Fibroblast of skin of left biceps (primary cell): ENCODE measurements around the gene NOS2.
"Not testable (repeated sequence)": the region's sequence is repeated elsewhere in the genome, so short reads cannot be mapped to it uniquely, and the experiment has no call there.

Experiments used
- DNase-seq, 2 experiments: peaks; one replicate each; pipeline ENCODE4 v3.0.0-alpha.2; 2013; ENCODE audit warnings: low read depth in 2 of 2

Gene NOS2

DNA sequence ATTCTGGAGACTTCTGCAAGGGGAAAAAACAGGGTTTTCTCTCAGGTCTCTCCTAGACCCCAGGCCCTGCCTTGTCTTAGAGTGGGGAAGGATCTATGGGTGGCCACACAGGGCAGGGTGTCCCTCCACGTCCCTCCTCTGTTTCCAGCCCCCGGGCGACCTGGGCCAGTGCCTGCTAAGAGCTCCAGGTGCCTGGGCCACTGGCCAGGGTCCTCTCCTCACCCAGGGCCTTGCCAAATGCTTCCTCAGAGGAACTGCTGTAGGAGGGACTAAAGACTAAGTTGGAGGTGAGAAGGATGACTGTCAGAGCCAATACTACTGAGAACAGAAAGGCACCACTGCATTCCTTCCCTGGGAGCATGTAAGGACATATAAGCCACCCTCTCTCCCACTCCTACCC, 11.4 kb downstream of the NOS2 start:
- DNase-seq = no peak

- DNase-seq = no peak
Measured at GRCh38 chr17:27783440-27784350, 16.6 kb downstream of the NOS2 start.

GRCh38 chr17:27782791-27783206, 17.5 kb downstream of the NOS2 start:
- DNase-seq = no peak

DNA sequence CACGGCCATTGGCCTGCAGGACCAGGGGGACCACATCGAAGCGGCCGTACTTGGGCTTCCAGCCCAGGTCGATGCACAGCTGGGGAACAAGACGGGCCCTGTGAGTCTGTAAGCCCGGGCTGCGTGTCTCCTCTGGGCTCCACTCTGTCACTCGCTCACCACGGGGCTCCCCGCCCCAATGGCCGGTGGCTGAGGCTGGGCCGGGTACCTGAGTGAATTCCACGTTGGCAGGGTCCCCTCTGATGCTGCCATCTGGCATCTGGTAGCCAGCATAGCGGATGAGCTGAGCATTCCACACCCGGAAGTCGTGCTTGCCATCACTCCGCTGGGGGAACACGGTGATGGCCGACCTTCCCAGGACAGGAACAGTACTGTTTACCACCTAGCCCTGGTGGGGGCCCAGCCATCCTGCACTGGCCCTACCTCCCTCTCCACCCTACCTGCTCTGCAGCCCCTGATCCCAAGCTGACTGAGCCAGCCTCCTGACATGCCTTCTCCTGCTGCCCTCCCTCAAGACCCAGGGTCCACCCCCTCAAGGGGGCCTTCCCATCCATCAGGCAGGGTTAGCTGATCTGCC, 19.4 kb downstream of the NOS2 start:
- no peak for DNase-seq

DNA sequence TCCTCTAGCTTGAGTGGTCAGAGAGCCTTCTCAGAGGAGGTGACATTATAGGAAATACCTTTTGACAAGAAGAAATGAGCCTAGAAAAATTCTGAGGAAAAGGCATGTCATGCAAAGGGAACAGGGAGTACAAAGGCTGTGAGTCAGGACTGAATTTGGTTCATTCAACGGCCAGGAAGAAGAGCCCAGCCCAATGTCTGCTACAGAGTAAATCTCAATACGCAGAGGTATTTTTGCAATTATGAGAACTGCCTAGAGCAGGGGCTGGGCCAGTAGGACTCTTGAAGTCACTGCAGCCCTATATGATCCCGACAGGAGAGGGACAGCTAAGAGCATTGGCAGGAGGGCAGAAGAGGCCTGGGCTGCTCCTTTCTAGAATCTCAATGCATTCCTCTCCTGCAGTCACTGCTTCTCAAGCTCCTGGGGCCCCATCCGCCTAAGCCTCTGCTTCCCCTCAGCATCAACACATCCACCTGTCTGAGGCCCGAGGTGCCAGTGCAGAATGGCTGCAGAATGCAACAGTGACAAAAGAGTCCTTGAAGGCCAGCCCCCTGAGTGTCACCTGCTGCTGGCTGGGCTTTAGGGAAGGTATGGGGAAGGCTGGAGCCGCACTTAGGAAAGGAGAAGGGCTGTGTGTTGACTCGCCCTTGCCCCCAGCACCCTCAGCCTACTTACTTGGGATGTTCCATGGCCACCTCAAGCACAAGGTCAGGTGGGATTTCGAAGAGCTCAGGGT, 20.1 kb downstream of the NOS2 start:
- no peak for DNase-seq

DNA sequence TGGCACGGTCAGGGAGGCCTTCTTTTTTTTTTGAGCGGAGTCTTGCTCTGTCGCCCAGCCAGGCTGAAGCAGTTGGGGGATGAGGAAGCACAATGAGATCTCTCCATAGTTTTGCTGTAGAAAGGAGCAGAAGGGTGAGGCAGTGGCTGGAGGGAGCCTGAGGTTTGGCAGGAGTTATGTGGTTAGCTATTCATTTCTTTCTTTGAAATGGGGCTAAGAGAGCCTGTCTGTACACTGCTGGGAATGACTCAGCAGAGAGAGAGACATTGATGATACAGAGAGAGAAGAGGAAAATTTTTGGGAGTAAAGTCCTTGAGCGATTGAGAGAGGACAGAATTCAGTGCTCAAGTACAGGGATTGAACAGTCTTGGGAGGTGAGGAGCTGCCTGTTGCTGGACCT, 22.1 kb downstream of the NOS2 start:
- peak in 1 of 2 experiments; percentile 3 for DNase-seq

GRCh38 chr17:27776882-27777624, 23.3 kb downstream of the NOS2 start:
- DNase-seq = no peak

DNA sequence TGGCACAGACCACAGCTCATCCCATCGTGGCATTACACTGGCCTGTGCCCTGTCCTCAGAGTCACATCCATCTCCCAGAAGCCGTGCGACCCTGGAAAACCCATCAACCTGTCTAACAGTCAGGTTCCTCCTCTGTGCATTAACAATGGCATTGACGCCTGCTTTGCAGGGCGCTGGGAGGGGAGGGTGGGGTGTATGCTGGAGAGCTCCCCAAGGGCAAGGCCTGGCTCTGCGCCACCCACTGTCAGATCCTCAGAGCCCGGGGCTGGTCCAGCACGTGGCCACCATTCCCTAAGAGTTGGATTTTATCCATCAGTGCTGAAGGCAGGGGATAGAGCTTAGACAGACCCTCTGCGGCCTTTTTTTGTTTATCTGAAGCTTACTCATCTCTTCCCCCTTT, 28.7 kb downstream of the NOS2 start:
- DNase-seq = no peak

- DNase-seq = no peak
Measured at GRCh38 chr17:27770877-27771276, 29.5 kb downstream of the NOS2 start.

- DNase-seq = no peak
Measured at GRCh38 chr17:27768858-27769410, 31.4 kb downstream of the NOS2 start.

- no peak for DNase-seq
Measured at GRCh38 chr17:27766438-27766837, 33.9 kb downstream of the NOS2 start.

DNA sequence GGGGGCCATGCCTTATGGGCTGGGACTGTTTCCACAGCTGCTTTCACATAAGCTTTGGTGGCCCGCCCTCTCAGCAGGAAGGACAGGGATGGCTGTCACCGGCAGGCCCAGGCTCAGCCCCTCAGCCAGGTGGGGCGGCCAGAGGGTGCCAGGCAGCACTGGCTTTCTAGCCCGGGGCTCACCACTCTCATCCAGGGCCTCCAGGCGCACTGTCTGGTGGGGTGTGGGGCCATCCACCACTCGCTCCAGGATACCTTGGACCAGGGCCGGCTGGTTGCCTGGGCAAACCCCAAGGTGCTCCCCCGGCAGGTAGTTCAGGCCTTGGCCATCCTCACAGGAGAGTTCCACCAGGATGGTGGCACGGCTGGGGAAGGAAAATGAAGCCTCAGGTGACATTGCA, 35.0 kb downstream of the NOS2 start:
- DNase-seq = no peak

DNA sequence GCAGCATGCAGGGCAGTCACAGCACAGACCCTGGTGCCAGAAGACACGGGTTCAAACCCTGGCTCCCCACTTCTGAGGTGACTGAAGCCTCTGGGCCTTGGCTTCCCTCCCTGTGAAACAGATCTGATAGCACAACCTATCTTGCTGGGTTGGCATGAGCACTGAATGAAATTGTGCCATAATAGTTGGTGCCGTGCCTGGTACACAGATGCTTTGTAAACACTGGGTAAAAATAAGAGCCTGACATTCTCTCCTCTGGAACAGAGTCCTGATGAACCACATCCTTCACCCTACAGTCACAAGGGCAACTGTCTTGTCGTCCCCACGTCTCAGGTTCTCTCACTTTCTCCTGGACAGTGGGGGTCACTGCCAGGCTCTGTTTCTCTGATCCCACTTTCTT, 35.7 kb downstream of the NOS2 start:
- no peak for DNase-seq

- DNase-seq = no peak
Measured at GRCh38 chr17:27762527-27763305, 37.6 kb downstream of the NOS2 start.

DNA sequence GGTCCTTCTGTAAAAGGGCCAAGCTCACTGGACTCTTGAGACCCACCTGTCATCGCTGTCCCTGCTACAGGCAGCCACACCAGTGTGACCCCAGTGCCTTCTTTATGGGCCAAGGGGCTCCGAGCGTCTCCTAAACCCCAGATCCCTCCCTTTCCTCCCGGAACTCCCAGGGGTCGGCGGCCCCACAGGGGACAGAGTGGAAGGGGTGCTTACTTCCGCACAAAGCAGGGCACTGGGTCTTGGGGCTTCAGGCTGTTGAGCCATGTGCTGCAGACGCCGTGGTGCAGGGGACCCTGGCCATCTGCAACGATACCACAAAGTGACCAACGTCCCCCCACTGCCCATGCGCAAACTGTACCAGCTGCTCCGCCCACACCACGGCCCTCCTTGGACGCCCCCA, 39.4 kb downstream of the NOS2 start:
- DNase-seq = not testable (repeated sequence)

- DNase-seq = no peak
Measured at GRCh38 chr17:27760069-27760885, 40.1 kb downstream of the NOS2 start.

GRCh38 chr17:27759528-27759927, 40.8 kb downstream of the NOS2 start:
- DNase-seq = no peak

DNA sequence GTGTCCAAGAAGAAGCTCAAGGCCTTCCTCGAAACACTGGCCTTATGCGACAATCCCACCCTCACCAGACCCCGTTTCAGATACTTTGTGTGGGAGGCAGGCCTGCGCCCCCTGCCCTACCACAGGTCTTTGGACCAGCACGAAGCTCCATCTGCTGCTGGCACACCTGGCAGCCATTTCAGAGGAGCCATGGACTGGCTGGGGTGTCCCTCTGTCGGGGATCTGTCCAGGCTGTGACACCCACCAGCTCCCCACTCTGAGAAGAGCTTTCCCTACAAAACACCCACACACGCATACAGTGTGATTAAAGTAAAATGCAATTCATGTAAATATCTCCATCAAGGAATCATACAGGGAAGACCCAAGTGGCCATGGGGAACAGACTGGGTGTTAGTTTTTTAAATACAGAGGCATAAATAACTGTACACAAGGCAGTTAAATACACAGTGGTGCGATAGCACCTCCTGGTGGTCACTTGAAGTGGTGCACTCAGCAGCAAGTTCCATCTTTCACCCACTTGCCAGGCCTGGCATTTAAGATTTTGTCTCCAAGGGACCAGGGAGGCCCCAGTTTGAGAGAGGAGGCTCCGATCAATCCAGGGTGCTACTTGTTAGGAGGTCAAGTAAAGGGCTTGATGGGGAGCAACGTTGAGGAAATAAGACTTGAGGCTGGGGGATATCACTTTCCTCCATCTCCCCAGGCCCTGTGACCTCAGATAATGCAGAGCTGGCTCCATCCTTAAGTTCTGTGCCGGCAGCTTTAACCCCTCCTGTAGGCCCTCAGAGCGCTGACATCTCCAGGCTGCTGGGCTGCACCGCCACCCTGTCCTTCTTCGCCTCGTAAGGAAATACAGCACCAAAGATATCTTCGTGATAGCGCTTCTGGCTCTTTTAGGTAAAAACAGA, 43.6 kb downstream of the NOS2 start:
- DNase-seq = no peak
